NCI-H1436 treated with DMSO at 0.1 percent for 48 hours (cell line): Measurements from ENCODE around the gene CELF5.

Experiments
- DNase-seq: peaks from one replicate; lab custom pipeline; 2025; lab: John Stamatoyannopoulos, UW

Gene CELF5

GRCh38 chr19:3344608-3345598, 120.4 kb downstream of the CELF5 start:
- no peak for DNase-seq

- no peak for DNase-seq
Observed at GRCh38 chr19:3345850-3346460, 121.5 kb downstream of the CELF5 start.
